Stimulated activated CD4-positive, alpha-beta T cell treated with anti-CD3 and anti-CD28 coated beads, Interleukin-1b, Interleukin-23, amount 100 ng/mL, for 1 hour (primary cell): ENCODE results near the gene NSD1.
A peak's percentile ranks its signal among the peaks of the same experiment; 100 is the strongest.

Experiments used
- DNase-seq, 2 donors: peaks; one replicate each; pipeline ENCODE4 v3.0.0-alpha.2; 2020; ENCODE audit warnings: low read depth in 2 of 2

Gene NSD1

GRCh38 chr5:177307544-177308363 lies 174.2 kb downstream of the NSD1 start:
- no peak for DNase-seq

GRCh38 chr5:177308740-177309139 lies 175.2 kb downstream of the NSD1 start:
- no peak for DNase-seq

- peak; percentile 44 to 46 for DNase-seq
These were observed 176.0 kb downstream of the NSD1 start for GRCh38 chr5:177309351-177310191.

GRCh38 chr5:177310332-177310731 lies 176.8 kb downstream of the NSD1 start:
- DNase-seq: no peak

DNA sequence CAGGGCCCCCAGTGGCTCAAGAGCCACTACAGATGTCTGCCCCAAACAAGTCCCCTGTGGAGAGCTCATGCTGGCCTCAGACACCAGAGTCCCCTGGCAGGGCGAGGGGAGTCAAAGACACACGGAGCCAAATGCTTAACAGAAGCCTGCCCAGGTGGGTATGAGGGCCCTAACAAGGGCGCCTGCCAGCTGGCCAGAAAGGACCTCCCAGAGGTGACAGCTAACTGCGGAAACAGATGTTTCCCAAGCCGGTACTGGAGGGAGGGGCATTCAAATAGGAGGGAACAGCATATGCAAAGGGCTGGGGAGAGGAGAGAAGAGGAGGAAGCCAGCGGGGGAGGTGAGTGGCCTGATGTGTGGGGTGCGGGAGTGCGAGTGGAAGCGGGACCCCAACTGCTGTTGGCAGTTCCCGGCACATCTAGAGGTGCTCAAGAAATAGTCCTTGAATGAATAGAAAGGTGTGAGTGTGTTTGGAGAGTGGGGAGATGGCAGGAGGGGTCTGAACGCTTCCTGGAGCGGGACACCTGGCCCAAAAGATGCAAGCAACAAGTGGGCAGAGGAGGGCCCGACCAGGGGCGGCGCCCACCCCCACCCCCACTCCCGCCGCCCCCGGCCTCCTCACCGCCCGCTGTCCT lies 177.3 kb downstream of the NSD1 start:
- DNase-seq: no peak

GRCh38 chr5:177311392-177311722 lies 177.8 kb downstream of the NSD1 start:
- no peak for DNase-seq

- peak; percentile 85 to 92 for DNase-seq
These were observed 178.4 kb downstream of the NSD1 start, which contains the start of gene MXD3 for GRCh38 chr5:177311723-177312648. Gene MXD3 (minus strand): TSS chr5:177311898. CDS start chr5:177311830, 68 bp downstream.

GRCh38 chr5:177312649-177313181 lies 179.1 kb downstream of the NSD1 start:
- no peak for DNase-seq

DNA sequence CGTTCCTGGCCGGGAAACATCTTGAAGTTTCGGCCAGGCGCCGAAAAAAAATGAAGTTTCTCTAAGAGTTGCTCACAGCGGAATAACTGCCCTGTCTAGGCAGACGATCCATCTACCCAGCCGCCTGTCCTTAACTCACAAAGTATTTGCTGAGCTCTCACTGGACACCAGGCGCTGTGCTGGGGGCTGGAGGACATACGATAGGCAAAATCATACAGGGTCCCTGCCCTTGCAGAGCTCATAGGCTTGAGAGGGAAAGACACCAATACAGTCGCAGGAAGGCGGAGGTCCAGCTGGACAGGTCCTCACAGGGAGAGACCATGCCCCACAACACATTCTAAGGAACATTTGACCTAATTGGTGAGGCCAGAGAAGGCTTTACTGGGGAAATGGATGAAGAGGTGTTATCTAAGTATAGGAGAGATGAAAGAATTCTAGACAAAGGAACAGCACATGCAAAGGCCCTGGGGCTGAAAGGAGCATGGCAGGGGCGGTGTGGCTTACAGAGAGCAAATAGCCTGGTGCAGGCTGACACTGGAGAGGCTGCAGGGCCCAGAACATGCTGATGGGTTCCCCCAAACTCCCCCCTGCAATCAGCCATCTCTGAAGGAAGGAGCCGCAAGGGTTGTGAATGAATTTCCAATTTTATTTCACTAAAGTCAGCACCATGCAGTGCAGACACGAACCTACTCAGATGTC lies 180.1 kb downstream of the NSD1 start:
- DNase-seq: no peak

DNA sequence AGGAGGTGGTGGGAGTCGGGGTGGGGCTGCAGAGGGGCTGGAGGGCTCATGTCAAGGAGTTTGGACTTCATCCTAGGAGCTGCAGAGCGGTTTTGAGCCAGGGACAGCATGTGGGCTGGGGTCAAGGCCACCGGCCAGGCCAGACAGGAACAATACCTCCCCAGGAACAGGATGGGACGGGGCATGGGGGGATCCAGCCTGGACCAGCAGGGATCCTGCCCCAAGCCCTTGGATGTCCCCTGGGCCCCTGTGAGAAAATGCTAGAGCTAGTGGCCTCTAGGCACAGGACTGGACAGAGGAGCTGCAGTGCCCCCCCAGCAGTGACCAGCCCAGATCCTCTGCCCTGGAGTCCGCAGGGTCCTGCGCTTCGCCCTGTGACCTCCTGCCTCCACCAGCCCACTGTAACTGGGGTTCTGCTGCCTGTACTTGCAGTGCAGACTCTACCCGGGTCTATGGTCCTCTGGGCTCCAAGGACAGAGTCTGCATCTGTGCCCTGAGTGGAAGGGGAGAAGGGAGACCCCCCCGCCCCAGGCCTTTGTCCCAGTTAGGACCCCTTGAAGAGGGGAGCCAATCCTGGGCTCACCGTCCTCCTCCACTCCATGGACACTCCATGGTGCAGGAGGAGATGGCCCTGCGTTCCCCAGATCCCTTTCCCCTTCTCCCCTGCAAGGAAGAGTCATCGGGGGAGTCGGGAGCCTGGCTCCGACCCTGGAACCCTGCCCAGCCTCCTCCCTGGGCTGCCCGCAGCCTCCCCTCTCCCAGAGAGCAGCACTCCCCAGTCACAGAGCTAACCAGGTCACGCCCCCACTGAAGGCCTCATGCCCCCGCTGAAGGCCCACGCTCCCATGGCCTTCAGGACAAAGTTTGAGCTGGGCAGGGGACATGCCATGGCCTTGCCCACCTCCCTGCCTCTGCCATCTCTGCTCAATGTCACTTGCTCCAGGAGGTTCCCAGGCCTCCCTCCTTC lies 181.1 kb downstream of the NSD1 start:
- no peak for DNase-seq

GRCh38 chr5:177315411-177315810 lies 181.8 kb downstream of the NSD1 start:
- DNase-seq: no peak

DNA sequence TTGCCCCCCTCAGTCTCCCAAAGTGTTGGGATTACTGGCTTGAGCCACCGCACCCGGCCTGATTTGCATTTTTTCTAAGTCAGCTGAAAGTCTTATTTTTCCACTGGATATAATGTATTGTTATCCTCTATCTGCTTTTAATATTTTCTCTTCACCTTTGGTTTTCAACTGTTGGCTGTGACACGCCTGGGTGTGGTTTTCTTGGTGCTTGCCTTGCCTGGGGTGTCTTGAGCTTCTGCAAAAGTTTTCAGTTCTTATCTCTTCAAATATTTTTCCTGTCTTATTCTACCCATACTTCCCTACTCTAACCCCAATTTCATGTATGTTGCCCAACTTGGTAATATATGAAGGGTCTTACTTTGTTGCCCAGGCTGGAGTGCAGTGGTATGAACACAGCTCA lies 182.4 kb downstream of the NSD1 start:
- DNase-seq: no peak

- DNase-seq: peak; percentile 42 to 59
These were observed 184.4 kb downstream of the NSD1 start for GRCh38 chr5:177317959-177318377.

DNA sequence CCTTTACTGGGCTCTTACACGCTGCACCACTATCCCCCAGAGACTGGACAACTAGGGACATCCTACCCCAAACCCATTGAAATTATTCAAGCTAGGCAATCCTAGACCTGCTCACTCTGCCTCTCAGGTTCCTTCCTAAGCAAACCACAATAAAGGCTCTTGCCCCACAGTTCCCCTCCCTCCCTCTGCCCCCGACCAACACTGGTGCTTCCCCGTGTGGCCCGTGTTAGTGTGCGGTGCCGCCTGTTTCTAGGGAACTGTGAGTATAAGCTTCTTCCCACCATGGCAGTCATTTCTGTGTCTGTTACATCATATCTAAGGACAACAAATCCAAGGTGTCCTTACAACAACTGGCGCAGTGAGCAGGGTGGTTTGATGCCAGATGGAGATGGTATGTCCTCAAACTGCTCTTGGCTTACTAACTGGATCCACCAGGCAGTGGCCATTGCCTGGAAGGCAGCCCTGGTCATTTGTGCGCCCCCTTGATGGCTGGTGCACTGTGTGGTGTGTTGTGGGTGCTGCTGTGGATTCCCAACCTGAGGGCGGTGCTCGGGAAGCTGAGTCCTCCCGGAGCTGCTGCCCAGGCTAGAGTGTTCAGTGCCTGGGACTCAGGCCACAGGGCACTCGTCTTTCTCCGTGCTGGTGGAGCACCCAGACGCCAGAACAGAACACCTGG lies 186.5 kb downstream of the NSD1 start:
- no peak for DNase-seq

DNA sequence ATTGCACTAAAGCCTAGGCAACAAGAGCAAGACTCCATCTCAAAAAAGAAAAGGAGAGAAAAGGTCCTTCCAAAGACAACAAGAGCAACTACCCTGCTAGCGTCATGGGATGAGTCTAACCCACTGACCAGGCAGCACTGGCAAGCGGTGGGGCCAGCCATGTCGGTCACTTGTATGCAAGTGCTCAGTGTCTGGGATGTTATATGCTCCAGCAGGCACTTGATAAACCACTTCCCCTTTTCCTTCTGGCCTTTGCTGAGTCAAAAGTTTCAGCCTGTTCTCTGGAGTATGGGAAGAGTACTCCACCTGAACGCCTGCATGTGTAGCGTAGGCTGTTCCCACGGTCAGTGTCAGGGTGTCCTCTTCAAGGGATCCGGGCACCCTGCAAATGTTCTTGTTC lies 187.3 kb downstream of the NSD1 start:
- DNase-seq: no peak

- no peak for DNase-seq
These were observed 192.4 kb downstream of the NSD1 start for GRCh38 chr5:177325868-177326381.

DNA sequence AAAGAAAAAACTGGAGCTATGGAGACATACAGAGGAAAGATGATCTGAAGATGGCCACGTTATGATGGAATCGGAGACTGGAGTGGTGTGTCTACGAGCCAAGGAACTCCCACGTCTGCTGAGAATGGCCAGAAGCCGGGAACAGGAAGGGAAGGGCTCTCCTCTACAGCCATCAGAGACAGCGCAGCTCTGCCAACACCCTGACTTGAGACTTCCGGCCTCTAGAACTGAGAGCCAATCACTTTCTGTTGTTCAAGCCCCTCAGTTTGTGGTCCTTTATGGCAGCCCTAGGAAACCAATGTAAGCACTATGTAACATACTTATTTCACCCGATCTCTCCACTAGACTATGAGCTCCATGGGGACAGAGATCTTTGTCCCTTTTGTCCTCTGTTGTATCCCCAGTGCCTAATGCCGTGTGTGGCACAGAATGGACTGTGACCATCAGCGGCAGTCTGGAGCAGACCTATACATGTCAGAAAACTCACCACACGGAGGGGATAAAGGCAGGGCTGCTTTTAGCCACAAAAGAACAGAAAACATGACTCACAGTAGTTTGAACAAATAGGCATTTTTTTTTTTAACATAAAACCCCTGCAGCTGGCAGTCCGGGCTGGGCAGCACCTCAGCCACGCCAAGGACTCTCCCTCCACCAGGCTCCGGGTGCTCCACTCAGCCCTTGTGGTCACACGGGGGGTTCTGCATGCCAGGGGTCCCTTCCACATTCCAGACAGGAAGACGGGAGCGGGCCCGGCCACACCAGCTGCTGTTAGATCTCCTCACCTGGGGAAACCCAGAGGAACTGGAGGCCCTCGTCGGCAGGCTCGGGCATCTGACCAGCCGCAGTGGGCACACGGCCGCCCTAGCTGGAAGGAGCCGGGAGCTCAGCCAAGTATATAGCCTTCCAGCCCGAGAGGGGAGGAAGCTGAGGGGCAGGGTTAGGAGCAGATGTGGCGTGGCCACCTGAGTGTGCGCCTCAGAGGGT lies 194.3 kb downstream of the NSD1 start:
- DNase-seq: no peak
